Esophagus muscularis mucosa (tissue), 4 donors: ENCODE measurements around the gene TMEM235.

Experiments used
- CTCF ChIP-seq, 3 experiments: fragments of 200-600 bp in 2 of 3; fragments of 450-650 bp in 1 of 3; sonication (generic) in 2 of 3; IDR thresholded peaks; one replicate each; pipeline ENCODE4 v1.5.1; 2017 to 2019; ENCODE audit warnings: antibody characterized with exemption in 3 of 3, mild to moderate bottlenecking in 2 of 3, moderate library complexity in 1 of 3
- EP300 ChIP-seq: sonication (generic); formaldehyde crosslinking; IDR thresholded peaks from one replicate; pipeline ENCODE4 v1.6.1; 2017; ENCODE audit warnings: antibody characterized with exemption
- POLR2A ChIP-seq: fragments of 450-650 bp; IDR thresholded peaks from one replicate; pipeline ENCODE4 v1.6.1; 2017; ENCODE audit warnings: antibody characterized with exemption, moderate library complexity, mild to moderate bottlenecking, low read depth
- POLR2AphosphoS5 ChIP-seq, 2 donors: sonication (generic); formaldehyde crosslinking; IDR thresholded peaks; one replicate each; pipeline ENCODE4 v1.6.1; 2017; ENCODE audit warnings: antibody characterized with exemption in 2 of 2

- TF ChIP-seq POLR2A = no peak
- no peak for TF ChIP-seq CTCF (IDR thresholded peaks at IDR 0.05)
- no peak for TF ChIP-seq EP300
- peak; percentile 27 to 45 for TF ChIP-seq POLR2AphosphoS5 (IDR thresholded peaks at IDR 0.05)
These were observed 40.9 kb downstream of the TMEM235 start for GRCh38 chr17:78272181-78272913.
